Gastroesophageal sphincter (tissue), 4 donors: Measurements from ENCODE around the gene RSPO1. TPM values are rescaled to one million over a fixed set of nuclear protein-coding genes. Genes with fewer than 3 reads are reported as not detected.

Experiments
- ATAC-seq: fragments of 150-250 bp; one replicate; pipeline ENCODE4 v1.9.1; 2016; ENCODE audit warnings: mild to moderate bottlenecking, moderate library complexity
- H3K27ac ChIP-seq, 4 donors: fragments of 200-600 bp; sonication (generic) in 3 of 4; 1 replicate in 3 of 4; 2 replicates in 1 of 4; pipeline ENCODE4 v1.5.1; 2016 to 2019
- H3K27me3 ChIP-seq: fragments of 200-600 bp; sonication (generic); one replicate; pipeline ENCODE4 v1.5.1; 2019
- H3K36me3 ChIP-seq, 2 donors: fragments of 200-600 bp; sonication (generic); one replicate each; pipeline ENCODE4 v1.5.1; 2019; ENCODE audit warnings: control low read depth in 1 of 2
- H3K4me1 ChIP-seq, 3 donors: fragments of 200-600 bp; sonication (generic); 1 replicate in 2 of 3; 2 replicates in 1 of 3; pipeline ENCODE4 v1.5.1; 2016 to 2019; ENCODE audit warnings: control low read depth in 2 of 3
- H3K4me3 ChIP-seq, 2 donors: fragments of 200-600 bp; sonication (generic); one replicate each; pipeline ENCODE4 v1.5.1; 2019; ENCODE audit warnings: mild to moderate bottlenecking in 1 of 2, moderate library complexity in 1 of 2
- H3K9me3 ChIP-seq, 3 donors: fragments of 200-600 bp; sonication (generic); one replicate each; pipeline ENCODE4 v1.5.1; 2017 to 2019; ENCODE audit warnings: control low read depth in 2 of 3
- EP300 ChIP-seq: sonication (generic); formaldehyde crosslinking; IDR thresholded peaks from one replicate; pipeline ENCODE4 v1.6.1; 2017; ENCODE audit warnings: antibody characterized with exemption, mild to moderate bottlenecking
- POLR2A ChIP-seq, 2 donors: fragments of 450-650 bp; IDR thresholded peaks; one replicate each; pipeline ENCODE4 v1.6.1; 2017; ENCODE audit warnings: antibody characterized with exemption in 2 of 2, mild to moderate bottlenecking in 2 of 2, moderate library complexity in 1 of 2
- POLR2AphosphoS5 ChIP-seq: sonication (generic); formaldehyde crosslinking; IDR thresholded peaks from one replicate; pipeline ENCODE4 v1.6.1; 2017; ENCODE audit warnings: antibody characterized with exemption
- WGBS, 2 donors: methylation state at CpG; one replicate each; pipeline ENCODE4 v1.1.5; 2018; ENCODE audit warnings: low coverage in 1 of 2; 5-methylcytosine and 5-hydroxymethylcytosine counted together
- total RNA-seq, 4 donors: library from RNA; depleted of rRNA; stranded (reverse); fragments of >200 nt; gene quantifications; one replicate each; pipeline ENCODE4 v1.1.0, GENCODE V29; 2016
- TF ChIP-seq, protein P1 (sequence below), 4 experiments: fragments of 200-600 bp in 2 of 4; fragments of 450-650 bp in 2 of 4; sonication (generic) in 1 of 4; IDR thresholded peaks; one replicate each; pipeline ENCODE4 v1.5.1; 2017 to 2019; ENCODE audit warnings: antibody characterized with exemption in 4 of 4, mild to moderate bottlenecking in 2 of 4, moderate library complexity in 2 of 4

Gene RSPO1
- total RNA-seq, 4 donors from 2014 or later = 0.47 to 4.0 (median 2.5) TPM

DNA sequence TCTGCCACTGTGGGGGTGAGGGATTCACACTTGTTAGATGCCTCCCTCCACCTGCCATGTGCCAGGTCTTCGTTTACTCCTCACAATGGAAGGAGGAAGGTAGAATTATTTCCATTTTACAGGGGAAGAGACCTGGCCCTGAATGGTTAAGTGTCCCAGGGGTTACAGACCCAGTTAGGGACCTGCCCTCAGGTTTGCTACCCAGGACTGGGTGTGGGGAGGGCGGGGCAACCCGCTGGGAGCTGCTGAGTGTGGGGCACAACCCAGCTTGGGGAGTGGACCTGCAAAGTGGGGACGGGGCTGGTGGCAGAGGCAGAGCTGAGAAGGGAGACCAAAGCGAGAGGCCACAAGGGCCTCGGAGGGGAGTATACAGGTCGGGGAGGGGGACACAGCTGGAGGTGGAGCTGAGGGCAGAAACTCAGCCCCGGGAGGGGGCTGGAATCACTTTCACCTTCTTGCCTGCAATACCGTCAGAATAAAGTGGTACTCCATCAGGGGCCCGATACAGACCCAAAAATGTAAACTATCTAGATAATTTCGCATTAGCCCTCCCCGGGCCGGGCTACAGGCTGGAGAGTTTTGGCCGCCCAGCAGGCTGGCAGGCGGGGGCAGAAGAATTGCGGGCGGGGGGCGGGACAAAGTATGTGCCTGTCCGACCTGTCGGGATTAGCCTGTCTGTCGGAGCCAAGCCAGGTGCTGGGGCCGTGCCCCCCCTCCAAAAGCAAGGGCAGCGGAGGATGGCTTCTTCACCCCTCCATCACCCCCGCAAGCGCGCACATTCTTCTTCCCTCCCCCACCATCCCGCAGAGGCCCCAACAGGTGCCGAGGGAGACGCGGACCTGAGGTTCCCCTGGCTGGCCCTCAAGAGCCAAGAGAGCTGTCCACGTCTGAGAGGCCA is 1.4 kb downstream of the RSPO1 start:
- no peaks in the 10 kb centered on the region for H3K9me3 ChIP-seq
- H3K4me3 ChIP-seq = peak overlapping the region in 1 of 2 donors; percentile 50
- no peak overlapping the region for H3K27ac ChIP-seq
- no peak for ATAC-seq
- peaks cover 0 to 24% (median 9%) of the 10 kb centered on the region in 3 donors for H3K4me1 ChIP-seq
- H3K27me3 ChIP-seq = peaks cover 100% of the 10 kb centered on the region
- no peaks in the 10 kb centered on the region for H3K36me3 ChIP-seq
- WGBS, 2 donors = 12 to 23% methylated on average over 13 to 17 of the region's 31 CpGs
- TF ChIP-seq POLR2A (IDR thresholded peaks at IDR 0.05) (no peak), POLR2AphosphoS5 (no peak)

DNA sequence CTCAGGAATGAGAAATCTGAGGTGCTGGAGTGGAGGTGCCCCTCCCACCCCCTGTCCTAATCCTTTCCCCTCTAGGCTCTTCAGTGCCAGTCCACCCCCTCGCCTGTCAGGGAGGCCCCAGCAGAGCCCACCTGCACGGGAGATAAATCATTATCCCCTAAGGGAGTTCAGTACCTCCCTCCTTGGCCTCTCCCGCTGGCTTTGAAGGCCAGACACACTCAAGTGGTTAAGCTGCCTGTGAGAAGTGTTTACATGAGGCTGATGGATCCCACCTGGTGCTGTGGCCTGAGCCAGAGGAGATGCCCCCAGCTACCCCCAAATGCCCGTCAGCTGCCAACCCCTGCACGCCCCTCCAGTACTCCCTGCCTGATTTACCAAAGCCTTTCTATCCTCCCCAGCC is 3.7 kb downstream of the RSPO1 start:
- Histone ChIP-seq H3K27ac (no peak overlapping the region), H3K4me1 (peaks cover 0 to 24% (median 9%) of the 10 kb centered on the region in 3 donors), H3K4me3 (no peak overlapping the region), H3K27me3 (peaks cover 97% of the 10 kb centered on the region), H3K36me3 (no peaks in the 10 kb centered on the region), H3K9me3 (no peaks in the 10 kb centered on the region)
- no peak for TF ChIP-seq POLR2A (IDR thresholded peaks at IDR 0.05)
- no peak for TF ChIP-seq EP300
- TF ChIP-seq, protein P1, sequence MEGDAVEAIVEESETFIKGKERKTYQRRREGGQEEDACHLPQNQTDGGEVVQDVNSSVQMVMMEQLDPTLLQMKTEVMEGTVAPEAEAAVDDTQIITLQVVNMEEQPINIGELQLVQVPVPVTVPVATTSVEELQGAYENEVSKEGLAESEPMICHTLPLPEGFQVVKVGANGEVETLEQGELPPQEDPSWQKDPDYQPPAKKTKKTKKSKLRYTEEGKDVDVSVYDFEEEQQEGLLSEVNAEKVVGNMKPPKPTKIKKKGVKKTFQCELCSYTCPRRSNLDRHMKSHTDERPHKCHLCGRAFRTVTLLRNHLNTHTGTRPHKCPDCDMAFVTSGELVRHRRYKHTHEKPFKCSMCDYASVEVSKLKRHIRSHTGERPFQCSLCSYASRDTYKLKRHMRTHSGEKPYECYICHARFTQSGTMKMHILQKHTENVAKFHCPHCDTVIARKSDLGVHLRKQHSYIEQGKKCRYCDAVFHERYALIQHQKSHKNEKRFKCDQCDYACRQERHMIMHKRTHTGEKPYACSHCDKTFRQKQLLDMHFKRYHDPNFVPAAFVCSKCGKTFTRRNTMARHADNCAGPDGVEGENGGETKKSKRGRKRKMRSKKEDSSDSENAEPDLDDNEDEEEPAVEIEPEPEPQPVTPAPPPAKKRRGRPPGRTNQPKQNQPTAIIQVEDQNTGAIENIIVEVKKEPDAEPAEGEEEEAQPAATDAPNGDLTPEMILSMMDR (IDR thresholded peaks at IDR 0.05) = no peak
- TF ChIP-seq POLR2AphosphoS5 = no peak
- ATAC-seq = no peak
- WGBS, 2 donors = 29 to 47% methylated on average over 2 to 3 of the region's 5 CpGs

DNA sequence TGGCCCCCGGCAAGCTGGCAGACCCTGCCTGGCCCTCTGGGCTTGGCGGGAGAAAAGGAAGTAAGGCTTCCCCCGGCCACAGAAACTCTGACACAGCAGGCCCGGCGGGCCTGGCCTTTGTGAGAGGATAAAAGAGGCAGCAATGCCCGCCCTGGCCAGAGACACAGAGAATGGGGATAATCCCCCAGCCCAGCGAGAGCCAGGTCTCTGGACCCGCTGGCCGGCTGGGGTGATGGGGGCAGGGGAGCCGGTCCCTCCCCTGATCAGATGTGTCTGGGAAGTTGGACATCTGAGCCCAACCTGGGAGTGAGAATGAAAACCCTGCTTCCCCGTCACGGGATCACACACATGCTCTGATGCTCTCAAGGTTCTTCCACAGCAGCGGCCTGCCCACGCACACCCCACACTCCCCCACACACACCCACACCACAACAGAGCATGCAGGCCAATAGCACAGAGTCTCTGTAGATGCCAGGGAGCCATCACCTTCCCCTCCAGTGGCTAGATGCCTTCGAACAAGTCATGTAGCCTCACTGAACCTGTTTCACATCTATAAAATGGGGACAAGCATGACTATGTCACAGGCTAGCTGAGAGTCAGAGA is 4.2 kb downstream of the RSPO1 start:
- H3K9me3 ChIP-seq = no peaks in the 10 kb centered on the region
- no CpG with 5 or more reads among the region's 15 CpGs for WGBS, 2 donors
- H3K4me1 ChIP-seq = peaks cover 0 to 24% (median 9%) of the 10 kb centered on the region in 3 donors
- ATAC-seq = no peak
- H3K36me3 ChIP-seq = no peaks in the 10 kb centered on the region
- peaks cover 97% of the 10 kb centered on the region for H3K27me3 ChIP-seq
- no peak for TF ChIP-seq POLR2AphosphoS5
- TF ChIP-seq EP300 = no peak
- TF ChIP-seq POLR2A (IDR thresholded peaks at IDR 0.05) = no peak
- TF ChIP-seq, protein P1 (IDR thresholded peaks at IDR 0.05) = no peak
- H3K4me3 ChIP-seq = no peak overlapping the region
- no peak overlapping the region for H3K27ac ChIP-seq

DNA sequence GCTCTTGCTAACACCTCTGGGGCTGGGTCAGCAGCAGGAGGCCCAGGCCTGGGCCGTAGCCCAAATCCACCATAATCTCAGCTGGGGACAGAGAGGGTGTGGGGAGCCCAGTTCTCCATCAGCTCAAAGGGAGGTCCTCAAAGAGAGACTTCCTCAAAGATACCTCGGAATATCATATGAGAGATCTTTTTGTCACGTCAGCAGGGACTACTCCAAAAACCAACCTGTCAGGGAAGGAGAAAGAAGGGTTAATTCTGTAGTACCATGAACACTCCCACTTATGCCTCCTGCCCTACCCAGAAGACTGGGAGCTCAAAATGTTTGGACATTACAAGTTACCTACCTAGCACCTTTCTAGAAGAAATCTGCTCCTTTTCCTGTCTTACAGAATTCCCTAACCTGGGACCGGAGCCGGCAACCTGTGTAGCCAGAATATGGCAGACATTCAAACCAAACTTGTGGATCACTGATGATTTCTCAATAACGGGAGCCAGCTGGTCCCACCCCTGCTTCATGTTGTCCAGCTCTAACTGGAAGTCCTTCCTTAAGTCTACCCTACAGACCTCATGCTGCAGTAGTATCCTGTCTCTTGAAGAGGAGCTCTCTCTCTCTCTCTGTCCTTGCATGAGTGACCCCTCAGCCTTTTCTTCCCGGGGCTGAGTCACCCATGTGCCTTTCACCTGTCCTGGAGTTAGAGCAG is 4.8 kb downstream of the RSPO1 start:
- ATAC-seq = no peak
- no peaks in the 10 kb centered on the region for H3K36me3 ChIP-seq
- peaks cover 97% of the 10 kb centered on the region for H3K27me3 ChIP-seq
- no peaks in the 10 kb centered on the region for H3K9me3 ChIP-seq
- WGBS, 2 donors = 42 to 82% methylated on average over 2 to 5 of the region's 7 CpGs
- H3K27ac ChIP-seq = no peak overlapping the region
- TF ChIP-seq EP300 (no peak), POLR2A (IDR thresholded peaks at IDR 0.05) (no peak), POLR2AphosphoS5 (no peak)
- TF ChIP-seq, protein P1 (IDR thresholded peaks at IDR 0.05) = no peak
- H3K4me3 ChIP-seq = no peak overlapping the region
- peaks cover 0 to 20% (median 8%) of the 10 kb centered on the region in 3 donors for H3K4me1 ChIP-seq

DNA sequence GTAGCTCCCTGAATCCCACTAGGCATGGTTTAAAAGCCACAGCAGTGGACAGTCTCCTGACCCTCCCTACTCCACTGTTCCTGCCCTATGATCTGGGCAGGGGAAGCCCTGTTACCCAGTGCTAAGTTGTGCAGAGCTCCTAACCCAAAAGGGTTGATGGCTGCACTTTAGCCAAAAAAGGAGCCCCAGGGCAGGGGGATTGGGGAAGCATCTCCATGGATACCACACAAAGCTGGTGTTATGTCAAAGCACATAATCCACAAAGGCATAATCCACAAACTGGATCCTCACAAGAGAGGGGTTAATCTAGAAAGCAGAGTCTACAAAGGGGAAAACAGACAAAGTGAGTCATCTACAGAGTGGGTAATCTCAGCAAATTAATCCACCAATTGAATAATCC is 5.7 kb downstream of the RSPO1 start:
- no peak for TF ChIP-seq POLR2AphosphoS5
- Histone ChIP-seq H3K27me3 (peaks cover 97% of the 10 kb centered on the region), H3K27ac (no peak overlapping the region), H3K36me3 (no peaks in the 10 kb centered on the region), H3K4me3 (no peak overlapping the region), H3K4me1 (peaks cover 0 to 11% (median 0%) of the 10 kb centered on the region in 3 donors), H3K9me3 (no peaks in the 10 kb centered on the region)
- ATAC-seq = no peak
